OCI-LY7 (cell line): ENCODE data around the gene GSS. TPM values are rescaled to one million over a fixed set of nuclear protein-coding genes. Genes with fewer than 3 reads are reported as not detected.
A peak's percentile ranks its signal among the peaks of the same experiment; 100 is the strongest.

Experiments
- BruUV-seq: library from RNA; stranded (reverse); fragments of 400-500 nt; replicated peaks from 2 replicates; lab custom pipeline; 2021; lab: Mats Ljungman, UMichigan
- CTCF ChIA-PET: fragments of 300-600 bp; sonication (Branson Sonifier 250); formaldehyde crosslinking; loops from one replicate; lab custom pipeline; 2022; ENCODE audit warnings: antibody characterized with exemption; ENCODE audit not compliant: unreplicated experiment; lab: Charles Lee
- POLR2A ChIA-PET: fragments of 300-600 bp; sonication (Branson Sonifier 250); formaldehyde crosslinking; loops from one replicate; lab custom pipeline; 2022; ENCODE audit warnings: antibody characterized with exemption; lab: Charles Lee
- DNase-seq: peaks from one replicate; pipeline ENCODE4 v3.0.0-alpha.2; 2015; ENCODE audit warnings: low spot score
- H2AFZ ChIP-seq: fragments of 200-600 bp; sonication (generic), shearing (Covaris generic); 2 replicates; pipeline ENCODE4 v1.6.1; 2014; ENCODE audit warnings: mild to moderate bottlenecking, antibody characterized with exemption, low read length, moderate library complexity
- H3K27ac ChIP-seq: fragments of 200-600 bp; sonication (generic); 2 replicates; pipeline ENCODE4 v1.5.1; 2014; ENCODE audit warnings: mixed run types, low read depth, mild to moderate bottlenecking, moderate library complexity, low read length, inconsistent platforms; ENCODE audit not compliant: poor library complexity, severe bottlenecking
- H3K36me3 ChIP-seq: fragments of 200-600 bp; sonication (generic); 2 replicates; pipeline ENCODE4 v1.6.1; 2014; ENCODE audit warnings: mild to moderate bottlenecking, antibody characterized with exemption, low read length, moderate library complexity, mixed read lengths; ENCODE audit not compliant: insufficient read depth
- H3K4me1 ChIP-seq: fragments of 200-600 bp; sonication (generic); 2 replicates; pipeline ENCODE4 v1.5.1; 2014; ENCODE audit warnings: mild to moderate bottlenecking, low read length; ENCODE audit not compliant: insufficient read depth, poor library complexity, severe bottlenecking
- H3K4me2 ChIP-seq: fragments of 200-600 bp; sonication (generic); 2 replicates; pipeline ENCODE4 v1.6.1; 2014; ENCODE audit warnings: mild to moderate bottlenecking, low read length
- H3K4me3 ChIP-seq: fragments of 200-600 bp; sonication (generic); 2 replicates; pipeline ENCODE4 v1.5.1; 2014; ENCODE audit warnings: mild to moderate bottlenecking, low read depth, low read length; ENCODE audit not compliant: poor library complexity, severe bottlenecking
- H3K79me2 ChIP-seq: fragments of 200-600 bp; sonication (generic); 2 replicates; pipeline ENCODE4 v1.6.1; 2016; ENCODE audit warnings: low read depth, mild to moderate bottlenecking, low read length, moderate library complexity, mixed read lengths; ENCODE audit not compliant: insufficient read depth
- H3K9me2 ChIP-seq: fragments of 200-600 bp; sonication (generic); 2 replicates; pipeline ENCODE4 v1.6.1; 2016; ENCODE audit warnings: mild to moderate bottlenecking, low read length, mixed read lengths; ENCODE audit not compliant: insufficient read depth
- H3K9me3 ChIP-seq: fragments of 200-600 bp; sonication (generic); 2 replicates; pipeline ENCODE4 v1.6.1; 2014; ENCODE audit warnings: mild to moderate bottlenecking, mixed run types, low read length, mixed read lengths
- H4K20me1 ChIP-seq: fragments of 200-600 bp; sonication (generic); 2 replicates; pipeline ENCODE4 v1.6.1; 2014; ENCODE audit warnings: mild to moderate bottlenecking, antibody characterized with exemption, low read length, moderate library complexity, mixed read lengths; ENCODE audit not compliant: insufficient read depth
- CTCF ChIP-seq: fragments of 200-600 bp; sonication (generic); conservative IDR thresholded peaks from 2 replicates; pipeline ENCODE4 v1.5.1; 2014; ENCODE audit warnings: mild to moderate bottlenecking, antibody characterized with exemption, low read length, moderate library complexity, mixed read lengths
- EZH2phosphoT487 ChIP-seq: fragments of 200-600 bp; sonication (generic); IDR thresholded peaks from 2 replicates; pipeline ENCODE4 v1.6.1; 2018; ENCODE audit warnings: low read depth, borderline replicate concordance, mild to moderate bottlenecking, mixed run types, antibody characterized with exemption, low read length, moderate library complexity, mixed read lengths
- intact Hi-C: fragments of 100-400 bp; cut with micrococcal nuclease; formaldehyde crosslinking; loops from one replicate; pipeline ENCODE4 v1.10.0; 2022; ENCODE audit not compliant: unreplicated experiment
- total RNA-seq, 2 experiments: library from RNA; depleted of rRNA in 1 of 2; stranded (reverse); fragments of >200 nt in 1 of 2; shearing (Covaris generic) in 1 of 2; gene quantifications; 2 replicates each; pipeline ENCODE4 v1.2.3, GENCODE V29; 2014 to 2022

GSS gene
- total RNA-seq, 2 experiments from 2014 or later: 78.7 to 91.4 TPM

GRCh38 chr20:34951252-34951651 is 4.4 kb downstream of the GSS start:
- Histone ChIP-seq H3K79me2 (peaks cover 13% of the 10 kb centered on the region; the same call in 1 of the 2 replicates), H3K36me3 (peaks cover 37% of the 10 kb centered on the region), H2AFZ (peak overlapping the region; percentile 45; the same call in 1 of the 2 replicates), H3K4me2 (peak overlapping the region; percentile 85), H3K4me1 (peaks cover 65% of the 10 kb centered on the region), H4K20me1 (no peaks in the 10 kb centered on the region), H3K9me3 (no peaks in the 10 kb centered on the region), H3K27ac (peak overlapping the region; percentile 92), H3K4me3 (peak overlapping the region; percentile 54), H3K9me2 (no peaks in the 10 kb centered on the region)
- POLR2A ChIA-PET: interaction anchor here (0.6 to 2.0 kb wide), 9 partner anchors 8 to 326 kb away, joined by 3 to 10 read pairs (median 4); partner anchors contain the start of gene MMP24OS
- DNase-seq: peak; percentile 84
- CTCF ChIA-PET: interaction anchor here (0.7 to 1.0 kb wide), 4 partner anchors 19 to 76 kb away, joined by 3 to 8 read pairs (median 4); partner anchors contain the start of gene ACSS2
- TF ChIP-seq CTCF (no peak), EZH2phosphoT487 (no peak)
- intact Hi-C loops: loop anchor here (10.0 kb wide), 1 partner anchor 144 kb away; the partner anchor contains the start of gene TRPC4AP
- no TSS peak for BruUV-seq

GRCh38 chr20:34949120-34949519 is 6.5 kb downstream of the GSS start:
- no peaks in the 10 kb centered on the region for H3K9me2 ChIP-seq
- H3K27ac ChIP-seq: no peak overlapping the region
- intact Hi-C loops: no loop called here
- H3K4me3 ChIP-seq: no peak overlapping the region
- no TSS peak for BruUV-seq
- H3K9me3 ChIP-seq: no peaks in the 10 kb centered on the region
- CTCF ChIA-PET: no interaction called here
- H3K4me1 ChIP-seq: peaks cover 53% of the 10 kb centered on the region
- peaks cover 53% of the 10 kb centered on the region for H3K36me3 ChIP-seq
- H4K20me1 ChIP-seq: no peaks in the 10 kb centered on the region
- H3K79me2 ChIP-seq: peaks cover 5% of the 10 kb centered on the region; the same call in 1 of the 2 replicates
- no peak for DNase-seq
- H2AFZ ChIP-seq: no peak overlapping the region
- POLR2A ChIA-PET: no interaction called here
- no peak for TF ChIP-seq EZH2phosphoT487
- no peak for TF ChIP-seq CTCF
- H3K4me2 ChIP-seq: no peak overlapping the region

GRCh38 chr20:34948030-34948429 is 7.6 kb downstream of the GSS start:
- H3K9me3 ChIP-seq: no peaks in the 10 kb centered on the region
- H3K36me3 ChIP-seq: peaks cover 63% of the 10 kb centered on the region
- ChIA-PET POLR2A (interaction anchor here (0.6 kb wide), 1 partner anchor 57 kb away, joined by 3 read pairs; no protein-coding TSS in a partner anchor), CTCF (interaction anchor here (0.5 kb wide), 1 partner anchor 21 kb away, joined by 3 read pairs; no protein-coding TSS in a partner anchor)
- BruUV-seq: no TSS peak
- intact Hi-C loops: no loop called here
- no peak overlapping the region for H3K4me2 ChIP-seq
- no peaks in the 10 kb centered on the region for H3K9me2 ChIP-seq
- no peak overlapping the region for H2AFZ ChIP-seq
- TF ChIP-seq CTCF (no peak), EZH2phosphoT487 (no peak)
- H3K4me3 ChIP-seq: no peak overlapping the region
- H3K4me1 ChIP-seq: peaks cover 42% of the 10 kb centered on the region
- H3K27ac ChIP-seq: no peak overlapping the region
- peaks cover 5% of the 10 kb centered on the region; the same call in 1 of the 2 replicates for H3K79me2 ChIP-seq
- no peak for DNase-seq
- no peaks in the 10 kb centered on the region for H4K20me1 ChIP-seq
